Heart right ventricle (tissue), 16 donors: ENCODE results near the gene DCDC2. TPM values are rescaled to one million over a fixed set of nuclear protein-coding genes. Genes with fewer than 3 reads are reported as not detected.

ENCODE experiments used
- ATAC-seq, 8 donors: fragments of 200-7000 bp; cut with Tn5 transposase; one replicate each; pipeline ENCODE4 v1.9.1; 2020; ENCODE audit warnings: mild to moderate bottlenecking in 8 of 8, moderate library complexity in 8 of 8, moderate number of reproducible peaks in 1 of 8
- DNase-seq, 2 donors: peaks; one replicate each; pipeline ENCODE4 v3.0.0-alpha.2; 2020
- H3K27ac ChIP-seq, 10 donors: fragments of 200-600 bp; sonication (generic) in 2 of 10; one replicate each; pipeline versions ENCODE4 v1.5.0 to v1.8.0; 2020 to 2022; ENCODE audit warnings: mild to moderate bottlenecking in 3 of 10
- H3K27me3 ChIP-seq, 7 donors: fragments of 200-600 bp; one replicate each; pipeline ENCODE4 v1.8.0; 2021 to 2022; ENCODE audit warnings: mild to moderate bottlenecking in 2 of 7
- H3K36me3 ChIP-seq, 9 donors: fragments of 200-600 bp; sonication (generic) in 1 of 9; one replicate each; pipeline versions ENCODE4 v1.5.0 to v1.8.0; 2020 to 2022; ENCODE audit warnings: mild to moderate bottlenecking in 2 of 9
- H3K4me1 ChIP-seq, 9 donors: fragments of 200-600 bp; sonication (generic) in 1 of 9; one replicate each; pipeline versions ENCODE4 v1.5.0 to v1.8.0; 2020 to 2022; ENCODE audit warnings: mild to moderate bottlenecking in 4 of 9
- H3K4me3 ChIP-seq, 10 donors: fragments of 200-600 bp; sonication (generic) in 2 of 10; one replicate each; pipeline versions ENCODE4 v1.5.0 to v1.8.0; 2020 to 2022; ENCODE audit warnings: mild to moderate bottlenecking in 7 of 10, moderate library complexity in 2 of 10
- H3K9me3 ChIP-seq, 11 donors: fragments of 200-600 bp in 10 of 11; sonication (generic) in 2 of 11; one replicate each; pipeline versions ENCODE4 v1.5.0 to v1.8.0; 2013 to 2022; ENCODE audit warnings: mild to moderate bottlenecking in 2 of 11, control low read depth in 1 of 11, moderate library complexity in 1 of 11
- CTCF ChIP-seq, 9 donors: fragments of 200-600 bp; sonication (generic) in 2 of 9; IDR thresholded peaks; one replicate each; pipeline versions ENCODE4 v1.5.0 to v1.8.0; 2021 to 2022; ENCODE audit warnings: antibody characterized with exemption in 9 of 9, mild to moderate bottlenecking in 5 of 9, moderate library complexity in 1 of 9
- WGBS, 2 donors: extraction: QIAGEN DNeasy Blood & Tissue Kit; methylation state at CpG; one replicate each; pipeline ENCODE4 v1.1.7; 2013; ENCODE audit warnings: inconsistent platforms in 1 of 2; 5-methylcytosine and 5-hydroxymethylcytosine counted together
- intact Hi-C, 10 donors: fragments of 100-400 bp; cut with DNase I; formaldehyde crosslinking; loops; one replicate each; pipeline versions ENCODE4 v1.11.1 to v1.14.2; 2022
- polyA plus RNA-seq, 2 donors: library from polyadenylated mRNA; stranded (reverse); fragments of 200-250 nt; gene quantifications; one replicate each; pipeline ENCODE4 v1.2.3, GENCODE V29; 2013
- total RNA-seq, 10 donors: library from RNA; stranded (reverse); fragmentation: NEBNext Ultra II Directional in 3 of 10; extraction: Animal tissue kit (Norgen Biotek cat#: 25700) in 3 of 10; gene quantifications; one replicate each; pipeline versions ENCODE4 v1.2.1 to v1.2.4, GENCODE V29; 2021 to 2023
- donor health status: Arrhythmogenic right ventricular cardiomyopathy.
- donor health status: ischemic (EF 13 %, LVEDD 7.1; RV severe dilation, severe dysfunction).
- donor health status: healthy with polysubstance abuse.
- donor health status: DM: no; HTN: yes; CAD: no.
- donor health status: DM: no; HTN: no; CAD: no.
- donor health status: ischemic (EF 25% LVEDD 6.9; RV normal size, moderate dysfunction).
- donor health status: ischemic (EF 25% LVEDD 5.7; RV mildly dilated, moderate dysfunction).
- donor health status: healthy.
- donor health status: DM: yes; HTN: yes; CAD: no.
- donor health status: Ischemic cardiomyopathy.
- donor health status: ischemic (EF 35%, LVEDD 5.7; RV mildly dilated, moderate dysfunction).
- donor health status: nonischemic (EF 11% LVEDD 7.7; RV severe dilation, severe dysfunction).
- donor health status: DM: yes; HTN: yes; CAD: no.
- donor health status: PGD.
- donor health status: ischemic (EF 29% LVEDD 5.4; RV normal size, mild dysfunction).
- donor health status: nonischemic (EF 23%, LVEDD 6.1; RV moderate dilation, normal function).

The DCDC2 gene
- total and polyA plus RNA-seq, 12 donors: 0.06 TPM; not detected in 11

DNA sequence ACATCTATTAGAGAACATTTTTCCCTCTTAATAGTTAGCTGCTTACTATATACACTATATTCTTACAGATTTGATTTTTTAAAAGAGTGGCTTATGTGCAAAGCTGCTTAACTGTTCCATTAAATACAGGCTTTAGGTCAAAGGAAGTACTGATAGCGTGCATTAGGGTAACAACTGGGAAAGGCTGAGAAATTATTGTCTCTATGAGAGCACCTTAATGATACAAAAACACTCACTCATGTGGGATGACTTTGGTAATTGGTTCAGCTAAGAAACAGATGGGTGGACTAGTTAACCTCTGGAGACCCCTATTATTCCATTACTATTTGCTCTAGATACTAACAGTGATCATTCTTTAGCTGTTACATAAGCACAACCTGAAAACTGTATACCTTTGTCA, 4.0 kb downstream of the DCDC2 start:
- no peak overlapping the region for H3K27ac ChIP-seq
- no peak overlapping the region for H3K4me3 ChIP-seq
- DNase-seq: no peak
- peaks cover 0 to 33% (median 16%) of the 10 kb centered on the region in 7 donors for H3K27me3 ChIP-seq
- intact Hi-C loops: no loop called here
- WGBS, 2 donors: 74 to 92% methylated on average over 1 of the region's 1 CpG
- no peaks in the 10 kb centered on the region for H3K36me3 ChIP-seq
- H3K9me3 ChIP-seq: no peaks in the 10 kb centered on the region
- H3K4me1 ChIP-seq: peaks cover 0 to 12% (median 8%) of the 10 kb centered on the region in 9 donors
- no peak for TF ChIP-seq CTCF (IDR thresholded peaks at IDR 0.05)
- ATAC-seq: no peak

- no peak overlapping the region for H3K27ac ChIP-seq
- ATAC-seq (no peak), DNase-seq (no peak)
- H3K4me1 ChIP-seq: peaks cover 0 to 2% (median 0%) of the 10 kb centered on the region in 9 donors
- TF ChIP-seq CTCF (IDR thresholded peaks at IDR 0.05): no peak
- intact Hi-C loops: no loop called here
- 86 to 89% methylated on average over 1 of the region's 1 CpG for WGBS, 2 donors
- no peaks in the 10 kb centered on the region for H3K36me3 ChIP-seq
- peaks cover 0 to 32% (median 11%) of the 10 kb centered on the region in 7 donors for H3K27me3 ChIP-seq
- no peaks in the 10 kb centered on the region for H3K9me3 ChIP-seq
- no peak overlapping the region for H3K4me3 ChIP-seq
Observed at GRCh38 chr6:24352434-24352833, 5.4 kb downstream of the DCDC2 start.

DNA sequence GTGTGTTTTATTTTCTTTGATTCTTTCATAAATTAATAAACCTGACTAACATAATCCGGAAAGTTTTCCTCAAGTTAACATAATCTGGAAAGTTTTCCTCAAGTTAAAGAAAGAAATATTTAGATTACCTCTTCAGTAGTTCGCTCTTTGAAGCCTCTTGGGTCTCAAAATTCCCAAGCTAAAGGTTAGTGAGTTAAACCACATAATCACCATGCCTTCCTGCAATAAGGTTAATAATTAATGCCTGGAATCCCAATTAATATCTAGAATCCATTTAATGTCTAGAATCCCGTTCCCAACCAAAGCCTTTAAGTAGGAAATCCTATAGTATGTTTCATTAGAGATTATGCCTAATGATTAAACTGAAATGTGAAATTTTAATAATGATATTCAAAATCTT, 12.9 kb downstream of the DCDC2 start:
- ATAC-seq (no peak), DNase-seq (no peak)
- no peak for TF ChIP-seq CTCF (IDR thresholded peaks at IDR 0.05)
- no peaks in the 10 kb centered on the region for H3K36me3 ChIP-seq
- H3K27me3 ChIP-seq: peaks cover 0 to 61% (median 25%) of the 10 kb centered on the region in 7 donors
- no peak overlapping the region for H3K27ac ChIP-seq
- intact Hi-C loops: no loop called here
- H3K4me1 ChIP-seq: no peaks in the 10 kb centered on the region
- 69 to 70% methylated on average over 3 of the region's 3 CpGs for WGBS, 2 donors
- H3K4me3 ChIP-seq: no peak overlapping the region
- no peaks in the 10 kb centered on the region for H3K9me3 ChIP-seq

DNA sequence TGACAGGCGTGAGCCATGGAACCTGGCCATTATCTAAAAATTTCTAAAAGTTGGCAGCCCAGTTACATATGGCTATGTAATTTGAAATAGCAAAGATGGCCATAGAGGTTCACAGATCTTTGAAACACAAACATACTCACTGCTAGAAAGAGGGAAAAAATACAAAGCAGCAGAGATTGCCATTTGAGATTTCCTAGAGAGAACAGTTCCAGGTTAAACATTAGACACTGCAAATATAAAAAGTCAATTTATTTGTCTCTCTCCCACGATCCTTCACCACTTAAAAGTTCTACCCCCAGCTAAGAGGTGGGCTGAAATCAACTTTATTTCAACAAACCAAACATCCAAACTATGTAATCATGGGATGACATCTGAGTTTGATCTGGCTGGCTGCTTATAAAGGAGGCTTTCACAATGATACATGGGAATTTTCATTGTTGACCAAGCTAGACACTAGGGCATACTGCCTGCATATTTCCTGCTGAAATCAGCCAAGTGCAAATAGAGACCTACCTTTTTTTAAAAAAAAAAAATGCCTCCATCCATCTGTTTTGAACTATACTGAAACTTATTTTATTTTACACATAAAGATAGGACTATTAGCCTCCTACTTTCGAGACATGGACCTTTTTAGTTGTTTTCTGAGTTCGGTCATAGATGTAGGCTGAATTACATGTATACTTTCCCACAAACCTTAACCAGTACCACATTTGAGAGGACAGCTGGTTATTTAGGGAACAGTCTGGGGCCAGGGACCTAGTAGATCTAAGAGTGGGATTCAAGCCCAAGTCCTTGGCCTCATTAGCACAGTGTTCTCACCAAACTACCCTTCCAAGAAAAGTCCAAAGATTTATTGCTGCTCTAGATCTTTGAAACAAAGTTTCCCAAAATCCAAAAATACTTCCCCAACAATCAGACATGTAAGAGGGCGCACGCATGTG, 16.6 kb downstream of the DCDC2 start:
- intact Hi-C loops: no loop called here
- H3K27ac ChIP-seq: no peak overlapping the region
- DNase-seq: no peak
- ATAC-seq: no peak
- H3K4me1 ChIP-seq: no peaks in the 10 kb centered on the region
- H3K9me3 ChIP-seq: peaks cover 0 to 10% (median 0%) of the 10 kb centered on the region in 11 donors
- no peak for TF ChIP-seq CTCF (IDR thresholded peaks at IDR 0.05)
- H3K4me3 ChIP-seq: no peak overlapping the region
- WGBS, 2 donors: 80 to 87% methylated on average over 6 of the region's 6 CpGs
- H3K36me3 ChIP-seq: no peaks in the 10 kb centered on the region
- peaks cover 0 to 32% (median 16%) of the 10 kb centered on the region in 7 donors for H3K27me3 ChIP-seq
